CD4-positive, alpha-beta T cell treated with Interleukin-15 for 4 hours (primary cell): ENCODE measurements around the gene CDK5.

ENCODE experiments used
- DNase-seq: peaks from one replicate; pipeline ENCODE4 v3.0.0-alpha.2; 2020; ENCODE audit warnings: low spot score

The CDK5 gene

GRCh38 chr7:151073990-151074389, 16.3 kb upstream of the CDK5 start:
- no peak for DNase-seq

- no peak for DNase-seq
These were observed 13.6 kb upstream of the CDK5 start for GRCh38 chr7:151071032-151071866.

- no peak for DNase-seq
These were observed 12.9 kb upstream of the CDK5 start for GRCh38 chr7:151070574-151070960.

GRCh38 chr7:151069841-151070573, 12.3 kb upstream of the CDK5 start:
- no peak for DNase-seq

- DNase-seq, result no peak
These were observed 10.5 kb upstream of the CDK5 start for GRCh38 chr7:151068069-151068773.

- DNase-seq, result no peak
These were observed 8.7 kb upstream of the CDK5 start for GRCh38 chr7:151066273-151066974.

- no peak for DNase-seq
These were observed 7.8 kb upstream of the CDK5 start for GRCh38 chr7:151065516-151065915.

- no peak for DNase-seq
These were observed 7.3 kb upstream of the CDK5 start for GRCh38 chr7:151064993-151065392.

GRCh38 chr7:151064454-151064853, 6.8 kb upstream of the CDK5 start:
- DNase-seq, result no peak

GRCh38 chr7:151063212-151063561, 5.5 kb upstream of the CDK5 start:
- no peak for DNase-seq

GRCh38 chr7:151062399-151063211, 4.9 kb upstream of the CDK5 start:
- no peak for DNase-seq

GRCh38 chr7:151062111-151062398, 4.4 kb upstream of the CDK5 start:
- no peak for DNase-seq

GRCh38 chr7:151061213-151062110, 3.8 kb upstream of the CDK5 start:
- DNase-seq, result no peak

GRCh38 chr7:151060416-151061212, 2.9 kb upstream of the CDK5 start:
- DNase-seq, result no peak

- DNase-seq, result no peak
These were observed 2.4 kb upstream of the CDK5 start for GRCh38 chr7:151060113-151060415.

GRCh38 chr7:151059367-151060112, 1.8 kb upstream of the CDK5 start, which contains the start of gene SLC4A2:
TSS of gene SLC4A2 (plus strand) at chr7:151059589. CDS start at chr7:151061988, 2,399 bp downstream.
- peak; percentile 66 for DNase-seq

- DNase-seq, result peak; percentile 7
These were observed 1.2 kb upstream of the CDK5 start for GRCh38 chr7:151058781-151059366.

- peak; percentile 98 for DNase-seq
These were observed 488 bp upstream of the CDK5 start for GRCh38 chr7:151057989-151058780.
